GM19238 (cell line): Measurements from ENCODE around the gene FSIP1.

ENCODE experiments used
- DNase-seq: peaks from one replicate; pipeline ENCODE4 v3.0.0; 2011; ENCODE audit warnings: low spot score; ENCODE audit not compliant: insufficient read length

Gene FSIP1

GRCh38 chr15:39649757-39650156 lies 132.9 kb downstream of the FSIP1 start:
- DNase-seq = no peak

- no peak for DNase-seq
Observed at GRCh38 chr15:39646425-39646824, 136.2 kb downstream of the FSIP1 start.

- no peak for DNase-seq
Observed at GRCh38 chr15:39645976-39646257, 136.7 kb downstream of the FSIP1 start.

GRCh38 chr15:39645138-39645975 lies 137.3 kb downstream of the FSIP1 start:
- no peak for DNase-seq

GRCh38 chr15:39644136-39644535 lies 138.5 kb downstream of the FSIP1 start:
- no peak for DNase-seq

GRCh38 chr15:39643727-39644126 lies 138.9 kb downstream of the FSIP1 start:
- DNase-seq = no peak

GRCh38 chr15:39642011-39642640 lies 140.5 kb downstream of the FSIP1 start:
- no peak for DNase-seq

- DNase-seq = no peak
Observed at GRCh38 chr15:39641191-39641889, 141.3 kb downstream of the FSIP1 start.

GRCh38 chr15:39640665-39641064 lies 142.0 kb downstream of the FSIP1 start:
- no peak for DNase-seq

- DNase-seq = no peak
Observed at GRCh38 chr15:39639037-39639436, 143.6 kb downstream of the FSIP1 start.

GRCh38 chr15:39638041-39638440 lies 144.6 kb downstream of the FSIP1 start:
- no peak for DNase-seq

- DNase-seq = no peak
Observed at GRCh38 chr15:39631357-39631756, 151.3 kb downstream of the FSIP1 start.

GRCh38 chr15:39629906-39630305 lies 152.7 kb downstream of the FSIP1 start:
- DNase-seq = no peak

- no peak for DNase-seq
Observed at GRCh38 chr15:39629371-39629770, 153.3 kb downstream of the FSIP1 start.

GRCh38 chr15:39628546-39629257 lies 153.9 kb downstream of the FSIP1 start:
- no peak for DNase-seq

- no peak for DNase-seq
Observed at GRCh38 chr15:39628144-39628508, 154.5 kb downstream of the FSIP1 start.

- DNase-seq = no peak
Observed at GRCh38 chr15:39627451-39628143, 155.0 kb downstream of the FSIP1 start.

- DNase-seq = no peak
Observed at GRCh38 chr15:39625856-39626255, 156.8 kb downstream of the FSIP1 start.

GRCh38 chr15:39625451-39625850 lies 157.2 kb downstream of the FSIP1 start:
- DNase-seq = no peak

GRCh38 chr15:39624806-39625205 lies 157.8 kb downstream of the FSIP1 start:
- no peak for DNase-seq

GRCh38 chr15:39623529-39623931 lies 159.1 kb downstream of the FSIP1 start:
- DNase-seq = peak; percentile 7
